GM21515 (cell line): Measurements from ENCODE around the gene DCDC2C.

Experiments used
- ATAC-seq: cut with Tn5 transposase; IDR thresholded peaks from one replicate; pipeline ENCODE4 v1.9.1; 2021; ENCODE audit not compliant: unreplicated experiment

Gene DCDC2C

GRCh38 chr2:3769766-3770165 lies 66.4 kb downstream of the DCDC2C start:
- ATAC-seq: no peak

- ATAC-seq: no peak
These were observed 67.5 kb downstream of the DCDC2C start for GRCh38 chr2:3770724-3771415.

- ATAC-seq: no peak
These were observed 68.2 kb downstream of the DCDC2C start for GRCh38 chr2:3771576-3771975.

GRCh38 chr2:3774336-3774735 lies 71.0 kb downstream of the DCDC2C start:
- no peak for ATAC-seq

- no peak for ATAC-seq
These were observed 72.9 kb downstream of the DCDC2C start for GRCh38 chr2:3776311-3776710.

- ATAC-seq: no peak
These were observed 74.6 kb downstream of the DCDC2C start for GRCh38 chr2:3777966-3778365.

GRCh38 chr2:3778851-3779495 lies 75.6 kb downstream of the DCDC2C start:
- ATAC-seq: no peak

- ATAC-seq: no peak
These were observed 76.2 kb downstream of the DCDC2C start for GRCh38 chr2:3779496-3780049.

- peak; percentile 100 for ATAC-seq
These were observed 77.4 kb downstream of the DCDC2C start for GRCh38 chr2:3780477-3781402.

- ATAC-seq: no peak
These were observed 81.4 kb downstream of the DCDC2C start for GRCh38 chr2:3784731-3785130.

- no peak for ATAC-seq
These were observed 82.0 kb downstream of the DCDC2C start for GRCh38 chr2:3785220-3785889.

GRCh38 chr2:3785890-3786273 lies 82.5 kb downstream of the DCDC2C start:
- no peak for ATAC-seq

GRCh38 chr2:3787768-3788167 lies 84.4 kb downstream of the DCDC2C start:
- ATAC-seq: no peak

GRCh38 chr2:3789256-3789655 lies 85.9 kb downstream of the DCDC2C start:
- ATAC-seq: no peak

- no peak for ATAC-seq
These were observed 89.9 kb downstream of the DCDC2C start for GRCh38 chr2:3793249-3793648.

GRCh38 chr2:3801506-3801905 lies 98.1 kb downstream of the DCDC2C start:
- no peak for ATAC-seq

GRCh38 chr2:3805201-3805939 lies 102.0 kb downstream of the DCDC2C start:
- ATAC-seq: no peak

- ATAC-seq: no peak
These were observed 102.8 kb downstream of the DCDC2C start for GRCh38 chr2:3806168-3806567.

GRCh38 chr2:3806730-3807129 lies 103.4 kb downstream of the DCDC2C start:
- ATAC-seq: no peak

GRCh38 chr2:3807853-3808252 lies 104.5 kb downstream of the DCDC2C start:
- ATAC-seq: no peak
